NCI-H446 (cell line): ENCODE results near the gene CA11.
A peak's percentile ranks its signal among the peaks of the same experiment; 100 is the strongest.
"Not testable (repeated sequence)": the region's sequence is repeated elsewhere in the genome, so short reads cannot be mapped to it uniquely, and the experiment has no call there.

ENCODE experiments used
- DNase-seq, 2 experiments: peaks; one replicate each; lab custom pipeline; 2025; lab: John Stamatoyannopoulos, UW

Gene CA11

GRCh38 chr19:48669903-48670668, 24.1 kb upstream of the CA11 start:
- no peak for DNase-seq

GRCh38 chr19:48668761-48669160, 22.8 kb upstream of the CA11 start:
- no peak for DNase-seq

GRCh38 chr19:48668332-48668731, 22.3 kb upstream of the CA11 start:
- no peak for DNase-seq

DNA sequence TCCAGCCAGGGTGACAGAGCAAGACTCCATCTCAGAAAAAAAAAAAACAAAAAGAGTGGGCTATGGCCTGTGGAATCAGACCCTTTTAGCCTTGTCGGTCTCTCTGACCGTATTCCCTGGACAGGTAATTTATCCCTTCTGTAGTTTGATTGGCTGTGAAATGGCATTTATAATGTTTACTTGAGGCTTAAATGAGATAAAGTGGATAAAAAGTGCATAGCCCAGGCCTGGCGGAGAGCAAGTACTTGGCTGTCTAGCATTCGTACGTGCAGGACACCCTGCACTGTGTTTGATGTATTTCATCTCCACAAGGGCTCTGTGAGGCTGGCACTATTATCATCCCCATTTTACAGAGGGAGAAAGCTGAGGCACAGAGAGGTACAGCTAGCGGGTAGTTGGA, 19.8 kb upstream of the CA11 start:
- no peak for DNase-seq

DNA sequence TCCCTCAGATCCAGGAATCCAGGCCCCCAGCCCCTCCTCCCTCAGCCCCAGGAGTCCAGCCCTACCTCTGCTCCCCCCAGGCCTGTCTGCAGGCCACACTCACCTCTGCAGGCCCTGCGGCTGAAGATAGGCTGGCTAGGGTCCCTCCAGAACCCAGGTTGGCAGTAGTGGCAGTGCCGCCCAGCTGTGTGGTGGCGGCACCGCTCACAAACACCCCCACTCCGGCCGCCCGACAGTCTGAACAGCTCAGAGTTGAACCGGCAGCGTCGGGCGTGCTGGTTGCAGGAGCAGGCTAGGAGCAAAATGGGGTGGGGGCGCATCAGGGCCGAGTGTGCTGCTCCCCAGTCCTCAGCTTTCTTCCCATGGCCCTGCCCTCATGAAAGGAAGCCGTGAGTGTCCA, 18.5 kb upstream of the CA11 start:
- DNase-seq = no peak

GRCh38 chr19:48663667-48664066, 17.7 kb upstream of the CA11 start:
- DNase-seq = no peak

DNA sequence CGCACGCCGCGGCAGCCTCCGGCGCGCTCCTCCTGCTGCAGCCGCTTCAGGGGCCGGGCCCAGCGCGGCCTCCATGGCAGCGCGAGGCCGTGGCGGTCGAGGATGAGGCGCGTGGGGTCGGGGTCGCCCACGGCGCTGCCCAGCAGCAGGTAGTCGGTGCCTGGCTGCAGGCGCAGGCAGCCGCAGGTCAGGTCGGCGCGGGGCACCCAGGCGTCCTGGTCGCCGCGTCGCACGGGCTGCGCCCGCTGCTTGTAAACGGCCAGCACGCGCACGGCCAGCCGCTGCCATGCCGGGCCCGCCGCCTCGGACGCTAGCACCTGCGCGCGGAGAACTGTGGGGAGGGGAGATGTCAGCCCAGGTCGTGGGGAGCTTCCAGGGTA, 15.7 kb upstream of the CA11 start:
- DNase-seq = no peak

GRCh38 chr19:48660852-48661710, 15.1 kb upstream of the CA11 start:
- peak; percentile 97 to 99 for DNase-seq

GRCh38 chr19:48659768-48660167, 13.8 kb upstream of the CA11 start:
- DNase-seq = no peak

- no peak for DNase-seq
Measured at GRCh38 chr19:48658483-48658882, 12.5 kb upstream of the CA11 start.

GRCh38 chr19:48657828-48658227, 11.8 kb upstream of the CA11 start:
- DNase-seq = not testable (repeated sequence)

GRCh38 chr19:48656840-48657474, 11.0 kb upstream of the CA11 start:
- no peak for DNase-seq

DNA sequence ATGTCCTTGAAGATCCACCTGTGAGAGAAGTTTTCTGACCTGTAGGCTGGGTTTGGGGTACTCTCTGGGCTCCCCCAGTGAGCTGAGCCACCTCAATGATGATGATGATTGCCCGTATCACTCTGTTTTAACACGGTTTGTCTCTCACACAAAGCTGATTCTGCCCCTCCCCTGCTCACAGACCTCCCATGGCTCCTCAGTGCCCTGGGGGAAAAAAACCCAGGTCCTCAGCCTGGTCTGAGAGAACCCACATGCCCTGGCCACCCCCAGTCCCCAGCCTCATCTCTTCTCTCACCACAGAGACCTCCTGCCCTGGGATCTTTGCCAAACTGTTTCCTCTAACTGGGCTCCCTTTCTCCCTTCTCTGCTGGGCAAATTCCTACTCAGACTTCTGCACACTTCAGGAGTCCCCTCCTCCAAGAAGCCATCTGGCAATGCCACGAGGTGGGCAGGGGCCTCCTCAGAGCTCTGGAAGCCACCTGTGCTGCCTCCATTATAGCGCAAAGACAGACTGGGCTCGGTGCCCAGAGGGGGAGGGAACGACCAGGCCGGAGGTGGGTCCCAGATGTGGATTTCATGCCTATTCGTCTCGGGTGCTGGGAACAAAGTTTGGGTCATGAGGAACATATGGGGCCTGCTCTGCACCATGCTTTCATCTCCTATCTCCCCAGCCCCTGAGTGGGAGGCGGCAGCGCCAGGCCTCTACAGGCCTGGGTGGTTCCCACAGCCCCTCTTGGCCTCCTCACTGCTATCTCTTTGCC, 8.5 kb upstream of the CA11 start:
- peak in 1 of 2 experiments; percentile 87 for DNase-seq

- DNase-seq = no peak
Measured at GRCh38 chr19:48651683-48652048, 5.7 kb upstream of the CA11 start.

DNA sequence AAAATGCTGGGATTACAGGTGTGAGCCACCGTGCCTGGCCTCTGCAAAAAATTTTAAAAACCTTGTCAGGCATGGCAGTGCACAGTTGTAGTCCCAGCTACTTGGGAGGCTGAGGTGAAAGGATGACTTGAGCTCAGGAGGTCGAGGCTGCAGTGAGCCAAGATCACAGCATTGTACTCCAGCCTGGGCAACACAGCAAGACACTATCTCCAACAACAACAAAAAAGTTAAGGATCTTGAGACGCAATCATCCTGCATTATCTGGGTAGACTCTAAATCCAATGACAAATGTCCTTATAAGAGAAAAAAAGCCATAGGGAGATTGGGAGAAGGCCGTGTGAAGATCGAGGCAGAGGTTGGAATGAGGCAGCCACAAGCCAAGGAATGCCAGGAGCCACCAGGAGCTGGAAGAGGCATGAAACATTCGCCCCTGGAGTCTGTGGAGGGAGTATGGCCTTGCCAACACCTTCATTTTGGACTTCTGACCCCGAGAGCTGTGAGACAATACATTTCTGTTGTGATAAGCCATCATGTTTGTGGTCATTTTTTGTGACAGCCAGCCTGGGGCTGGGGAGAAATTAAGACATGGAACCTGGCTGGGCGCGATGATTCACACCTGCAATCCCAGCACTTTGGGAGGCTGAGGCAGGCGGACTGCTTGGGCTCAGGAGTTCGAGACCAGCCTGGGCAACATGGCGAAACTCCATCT, 5.1 kb upstream of the CA11 start:
- DNase-seq = no peak

GRCh38 chr19:48648134-48648533, 2.1 kb upstream of the CA11 start:
- DNase-seq = no peak

GRCh38 chr19:48646722-48647216, 782 bp upstream of the CA11 start:
- no peak for DNase-seq

- DNase-seq = no peak
Measured at GRCh38 chr19:48645620-48646000, 377 bp downstream of the CA11 start.

DNA sequence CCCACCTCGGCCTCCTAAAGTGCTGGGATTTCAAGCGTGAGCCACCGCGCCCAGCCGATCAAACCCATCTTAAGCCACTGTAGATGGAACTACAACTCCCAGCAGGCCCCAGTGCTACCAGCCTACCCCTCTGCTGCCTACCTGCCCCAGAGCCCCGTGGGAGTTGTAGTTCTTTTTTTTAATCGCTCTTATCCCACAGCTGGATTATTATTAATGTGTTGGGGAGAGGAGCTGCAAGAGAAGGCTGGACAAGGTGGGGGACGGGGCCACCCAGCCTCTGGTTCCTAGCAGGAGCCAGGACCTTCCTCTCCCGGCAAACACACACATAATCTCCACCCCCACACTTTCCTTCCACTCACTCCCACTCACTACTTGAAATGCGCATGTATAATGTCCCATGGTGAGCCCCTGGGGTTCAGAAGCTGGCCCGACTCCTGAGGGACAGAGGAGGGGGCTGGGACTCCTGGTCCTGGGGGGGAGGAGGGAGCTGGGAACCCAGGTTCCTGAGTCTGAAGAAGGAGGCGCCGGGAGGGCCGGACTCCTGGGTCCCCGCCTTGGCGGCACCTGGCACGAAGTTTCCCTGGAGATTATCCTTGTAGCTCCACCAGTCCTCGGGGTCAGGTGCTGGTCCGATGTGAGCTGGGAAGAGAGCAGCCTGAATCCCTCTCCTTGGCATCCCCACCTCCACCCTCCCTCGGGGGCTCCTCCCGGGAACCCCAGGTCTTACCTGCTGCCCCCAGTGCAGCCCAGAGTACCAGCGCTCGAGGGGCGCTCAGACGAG, 958 bp downstream of the CA11 start:
- peak; percentile 71 to 78 for DNase-seq

DNA sequence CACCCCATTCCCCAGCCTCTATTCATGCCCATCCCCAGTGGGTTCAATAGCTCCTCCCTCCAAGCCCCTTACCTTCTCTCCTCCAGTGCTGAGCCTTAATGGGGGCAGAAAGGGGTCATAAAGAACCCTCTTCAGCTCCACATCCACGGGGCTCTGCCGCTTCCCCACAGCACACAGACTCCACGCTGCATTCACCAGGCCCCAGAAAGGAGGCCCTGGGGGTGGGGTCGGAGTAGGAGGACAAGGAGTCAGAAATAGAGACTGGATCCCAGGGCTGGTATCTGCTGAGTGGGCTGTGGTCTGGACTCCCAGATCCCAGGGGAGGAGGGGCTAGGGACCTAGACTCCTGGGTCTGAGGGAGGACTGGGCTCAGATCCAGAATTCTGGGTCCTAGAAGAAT, 1.6 kb downstream of the CA11 start:
- DNase-seq = no peak

GRCh38 chr19:48642862-48643261, 3.1 kb downstream of the CA11 start:
- DNase-seq = no peak
